Fibroblast of skin of right biceps (primary cell): ENCODE measurements around the gene LRRC3.
"Not testable (repeated sequence)": the region's sequence is repeated elsewhere in the genome, so short reads cannot be mapped to it uniquely, and the experiment has no call there.

Experiments
- DNase-seq: peaks from one replicate; pipeline ENCODE4 v3.0.0-alpha.2; 2013

Gene LRRC3

DNA sequence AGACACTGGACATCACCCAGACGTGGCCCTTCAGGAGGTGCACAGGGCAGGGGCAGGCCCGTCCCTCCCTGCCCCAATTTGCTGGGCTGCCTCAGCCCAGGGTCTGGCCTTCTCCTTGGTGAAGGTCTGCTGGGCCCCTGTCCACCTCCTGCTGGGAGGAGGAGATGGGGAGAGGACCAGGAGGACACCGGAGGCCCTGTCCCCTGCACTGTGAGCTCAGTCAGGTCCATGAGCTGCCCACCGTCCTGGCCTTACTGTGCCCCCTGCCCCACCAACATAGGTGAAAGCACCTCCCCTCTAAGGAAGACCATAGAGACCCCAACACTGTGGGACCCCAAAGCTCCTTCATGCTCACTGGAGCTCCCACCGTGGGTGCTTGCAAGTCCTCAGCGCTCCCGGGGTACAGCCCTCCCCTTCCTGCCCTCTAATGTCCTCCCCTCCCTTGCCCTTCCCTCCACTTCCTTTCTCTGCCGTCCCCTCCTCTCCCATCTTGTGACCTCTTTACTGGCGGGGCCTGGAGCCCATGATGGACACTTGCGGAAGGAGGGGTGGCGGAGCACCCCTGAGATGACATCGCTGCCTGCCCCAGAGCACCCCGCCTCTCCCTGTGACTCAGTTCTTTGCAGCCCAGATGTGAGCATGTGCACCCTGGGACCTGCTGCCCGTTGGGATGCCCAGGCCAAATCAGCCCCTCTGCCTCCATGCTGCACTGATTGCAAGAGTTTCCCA lies 4.6 kb downstream of the LRRC3 start:
- DNase-seq: no peak

DNA sequence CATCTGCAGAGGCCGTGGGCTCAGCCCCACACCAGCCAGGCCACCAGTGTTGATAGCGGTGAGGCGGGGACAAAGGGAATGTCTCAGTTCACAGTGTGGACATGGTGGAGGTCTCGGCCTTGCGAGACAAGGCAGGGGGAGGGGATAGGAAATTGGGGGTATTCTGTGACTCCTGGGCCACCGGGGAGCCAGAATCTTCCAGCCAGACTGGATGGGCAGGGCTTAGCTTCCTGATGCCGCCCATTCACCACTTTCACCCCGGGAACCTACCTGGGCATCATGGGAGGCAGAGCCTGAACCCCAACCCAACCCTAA lies 5.1 kb downstream of the LRRC3 start:
- DNase-seq: no peak

- no peak for DNase-seq
These were observed 5.7 kb downstream of the LRRC3 start for GRCh38 chr21:44461005-44461404.

DNA sequence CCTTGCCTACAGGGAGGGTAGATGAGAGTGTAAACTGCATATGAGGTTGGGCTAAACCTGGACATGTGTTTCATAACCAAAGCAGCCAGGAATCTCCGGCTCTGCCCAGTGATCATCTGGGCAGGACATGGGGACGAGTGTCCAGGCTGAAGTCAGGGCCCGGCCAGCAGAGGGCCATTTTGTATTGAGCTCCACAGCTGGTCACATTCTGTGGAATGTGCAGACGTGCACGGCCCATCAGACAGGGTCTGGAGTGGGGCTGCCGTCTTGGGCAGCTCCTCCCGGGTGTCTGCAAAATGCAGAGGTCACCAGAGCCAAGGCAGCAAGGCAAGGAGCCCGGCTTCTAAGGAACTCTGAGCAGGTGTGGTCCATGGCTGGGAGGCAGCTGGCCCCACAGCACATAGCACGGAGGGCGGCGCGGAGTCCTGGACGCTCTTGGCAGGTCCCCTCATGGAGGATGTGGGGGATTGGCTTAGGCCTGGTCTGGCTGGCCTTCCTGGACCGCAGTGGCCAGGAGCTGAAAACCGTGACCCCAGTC lies 6.2 kb downstream of the LRRC3 start:
- DNase-seq: no peak

DNA sequence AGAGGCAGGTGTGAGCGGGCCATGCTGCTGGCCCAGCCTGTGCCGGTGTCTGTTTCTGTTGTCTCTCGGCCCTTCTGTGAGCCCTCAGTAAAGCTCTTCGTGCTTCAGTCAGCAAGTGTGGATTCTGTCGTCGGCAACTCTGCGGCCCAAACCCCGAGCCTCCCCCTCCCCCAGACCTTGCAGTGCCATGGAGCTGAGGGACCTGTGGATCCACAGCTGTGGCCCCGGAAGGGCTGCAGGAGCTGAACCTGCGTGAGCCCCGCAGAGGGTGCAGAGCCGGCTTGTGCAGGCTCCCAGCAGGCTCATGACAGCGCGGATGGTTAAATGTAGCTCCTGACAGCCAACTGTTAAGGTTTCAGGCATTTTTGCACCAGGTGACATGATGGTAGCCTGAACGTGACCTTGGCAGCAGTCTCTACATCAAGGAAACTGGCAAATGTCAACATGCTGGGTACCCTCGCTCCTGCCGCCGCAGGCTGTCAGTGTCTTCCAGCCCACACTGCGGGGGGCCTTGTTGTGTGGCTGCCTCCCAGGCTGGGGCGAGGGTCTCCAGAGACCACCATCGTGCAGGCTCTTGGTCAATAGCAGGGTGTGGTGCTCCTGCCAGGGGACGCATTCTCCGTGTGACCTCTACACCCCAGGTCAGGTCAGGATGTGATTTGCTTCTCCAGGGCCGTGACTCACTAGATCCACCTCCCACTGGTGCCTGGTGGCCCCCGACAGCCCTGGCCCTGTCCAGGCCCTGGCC lies 7.0 kb downstream of the LRRC3 start:
- no peak for DNase-seq

GRCh38 chr21:44462834-44463200 lies 7.5 kb downstream of the LRRC3 start:
- DNase-seq: no peak

DNA sequence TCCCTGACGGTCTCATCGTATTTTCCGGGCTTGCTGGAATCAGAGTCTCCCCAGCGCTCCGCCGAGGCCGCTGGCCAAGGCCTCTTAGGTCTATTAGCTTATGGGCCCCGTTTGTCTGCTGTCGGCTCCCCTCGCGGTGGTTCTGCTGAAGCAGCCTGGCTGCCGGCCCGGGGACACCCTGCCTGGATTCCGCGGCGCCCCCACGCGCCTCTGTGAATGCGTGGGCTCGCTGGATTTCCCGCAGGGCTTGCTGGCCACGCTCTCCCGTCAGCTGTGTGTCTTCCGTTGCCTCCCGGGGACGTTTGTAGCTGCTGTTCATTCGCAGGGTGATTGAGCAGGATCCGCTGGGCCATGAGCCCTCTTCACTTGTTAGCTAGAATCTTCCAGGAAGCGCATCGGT lies 8.4 kb downstream of the LRRC3 start:
- no peak for DNase-seq

GRCh38 chr21:44464351-44464750 lies 9.0 kb downstream of the LRRC3 start:
- DNase-seq: no peak

GRCh38 chr21:44466351-44466954 lies 11.1 kb downstream of the LRRC3 start:
- DNase-seq: no peak

GRCh38 chr21:44466996-44467858 lies 11.9 kb downstream of the LRRC3 start:
- DNase-seq: no peak

GRCh38 chr21:44467859-44468195 lies 12.5 kb downstream of the LRRC3 start:
- DNase-seq: no peak

- DNase-seq: no peak
These were observed 16.0 kb downstream of the LRRC3 start for GRCh38 chr21:44471341-44471740.

DNA sequence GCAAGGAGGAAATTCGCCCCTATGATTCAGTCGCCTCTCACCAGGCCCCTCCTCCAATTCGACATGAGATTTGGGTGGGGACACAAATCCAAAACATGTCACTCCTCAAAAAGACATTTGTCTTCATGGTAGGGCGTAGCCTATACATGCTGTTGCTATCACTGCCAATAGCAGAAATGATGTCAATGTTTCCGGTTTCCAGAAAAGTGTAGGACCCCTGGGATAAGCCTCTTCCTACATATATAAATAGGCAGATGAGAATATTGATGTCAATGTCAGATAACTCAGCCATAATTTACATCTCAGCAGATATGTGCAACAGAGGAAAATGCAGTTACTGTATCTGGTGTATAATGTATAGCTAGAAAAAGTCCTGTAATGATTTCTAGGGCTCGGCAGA lies 16.7 kb downstream of the LRRC3 start:
- no peak for DNase-seq

- DNase-seq: no peak
These were observed 18.7 kb downstream of the LRRC3 start for GRCh38 chr21:44473915-44474555.

- DNase-seq: no peak
These were observed 20.0 kb downstream of the LRRC3 start for GRCh38 chr21:44475266-44475845.

DNA sequence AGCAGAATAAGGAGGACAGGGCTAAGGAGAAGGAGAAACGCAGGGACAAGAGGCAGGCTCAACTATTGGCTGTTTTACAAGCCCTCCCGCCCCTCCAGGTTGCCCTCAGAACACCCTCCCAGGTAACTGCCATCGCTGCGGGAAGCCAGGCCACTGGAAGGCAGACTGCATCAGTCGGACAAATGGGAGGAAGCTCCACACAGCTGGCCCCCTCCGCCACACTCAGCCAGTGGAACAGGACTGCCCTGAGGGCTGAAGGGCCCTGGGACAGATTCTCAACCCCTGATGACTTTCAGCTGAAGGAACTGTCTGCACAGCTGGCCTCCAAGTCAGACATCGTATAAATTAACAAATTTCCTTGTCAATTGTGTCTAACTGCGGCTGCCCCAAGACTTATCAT lies 21.8 kb downstream of the LRRC3 start:
- no peak for DNase-seq

- DNase-seq: no peak
These were observed 22.4 kb downstream of the LRRC3 start for GRCh38 chr21:44477712-44478111.

- no peak for DNase-seq
These were observed 23.0 kb downstream of the LRRC3 start for GRCh38 chr21:44478124-44478800.

DNA sequence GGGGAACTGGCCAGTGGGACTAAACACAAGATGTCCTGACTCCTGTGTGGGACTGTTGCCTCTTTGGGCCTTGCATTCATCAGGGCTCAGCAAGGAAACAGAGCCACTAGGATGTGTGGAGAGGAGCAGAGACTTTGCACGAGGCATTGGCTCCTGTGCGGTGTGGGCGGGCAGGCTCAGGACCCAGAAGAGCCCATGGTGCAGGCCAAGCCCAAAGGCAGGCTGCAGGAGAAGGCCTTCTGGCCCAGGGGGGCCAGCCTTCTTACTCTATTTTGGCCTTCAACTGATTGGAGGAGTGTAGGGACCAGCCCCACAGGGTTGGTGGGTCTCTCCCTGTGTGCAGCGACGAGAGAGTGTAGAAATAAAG lies 23.5 kb downstream of the LRRC3 start:
- no peak for DNase-seq

DNA sequence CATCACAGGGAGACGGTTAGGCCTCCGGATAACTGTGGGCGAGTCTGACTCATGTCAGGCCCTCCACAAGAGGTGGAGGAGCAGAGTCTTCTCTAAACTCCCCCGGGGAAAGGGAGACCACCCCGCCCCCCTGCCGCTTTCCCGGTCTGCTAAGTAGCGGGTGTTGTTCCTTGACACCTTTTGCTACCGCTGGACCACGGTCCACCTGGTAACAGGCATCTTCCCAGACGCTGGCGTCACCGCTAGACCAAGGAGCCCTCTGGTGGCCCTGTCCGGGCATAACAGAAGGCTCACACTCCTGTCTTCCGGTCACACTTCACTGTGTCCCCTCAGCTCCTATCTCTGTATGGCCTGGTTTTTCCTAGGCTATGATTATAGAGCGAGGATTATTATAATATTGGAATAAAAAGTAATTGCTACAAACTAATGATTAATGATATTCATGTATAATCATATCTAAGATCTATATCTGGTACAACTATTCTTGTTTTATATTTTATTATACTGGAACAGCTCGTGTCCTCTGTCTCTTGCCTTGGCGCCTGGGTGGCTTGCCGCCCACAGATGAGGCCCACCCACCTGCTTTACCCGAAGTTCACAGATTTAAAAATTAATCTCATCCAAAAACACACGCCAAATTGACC lies 24.4 kb downstream of the LRRC3 start:
- DNase-seq: not testable (repeated sequence)
